ENCODE data around the gene OBSL1. TPM values are rescaled to one million over a fixed set of nuclear protein-coding genes. Genes with fewer than 3 reads are reported as not detected.

The OBSL1 gene
- total RNA-seq, 1 experiment from 2014 or later: 53.1 TPM

DNA sequence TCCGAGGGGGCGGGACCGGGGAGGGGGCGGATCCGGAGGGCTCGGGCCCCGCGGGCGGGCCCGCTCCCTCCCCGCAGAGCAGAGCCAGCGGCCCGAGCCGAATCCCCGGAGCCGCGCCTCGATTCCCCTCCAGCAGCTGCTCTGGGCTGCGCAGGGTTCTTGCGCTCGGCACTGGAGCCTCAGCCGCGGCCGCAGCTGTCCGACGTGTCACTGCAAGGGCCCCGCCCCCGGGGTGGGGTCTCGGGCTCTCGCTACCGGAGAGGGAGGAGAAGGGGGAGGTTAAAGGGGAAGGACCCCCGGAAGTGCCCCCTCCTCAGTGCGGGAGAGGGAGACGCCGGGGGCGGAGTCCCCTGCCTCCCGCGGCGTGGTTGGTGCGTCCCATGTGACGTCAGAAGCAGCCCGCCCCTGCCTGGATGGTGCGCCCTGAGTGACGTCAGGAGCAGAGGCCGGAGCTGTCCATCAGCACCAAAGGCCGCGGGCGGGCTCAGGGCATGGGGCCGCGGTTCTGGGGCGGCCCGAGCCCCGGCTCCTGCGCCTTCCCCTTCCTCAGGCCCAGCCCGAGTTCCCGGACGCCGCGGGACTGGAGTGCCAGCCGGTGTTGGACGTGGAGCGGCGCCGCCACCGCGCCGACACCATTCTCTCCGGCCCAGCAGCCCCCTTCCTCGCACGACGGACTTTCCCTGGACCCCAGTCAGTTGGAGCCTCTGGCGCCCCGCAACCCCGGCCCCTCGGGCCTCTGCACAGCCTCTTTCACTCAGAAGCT, 27.6 kb downstream of the OBSL1 start, which contains the start of the genes CHPF and TMEM198:
CHPF (minus strand) TSS at position 214 of the 763 bp plus-strand sequence. CDS start 271 bp downstream, outside the sequence.
TMEM198 (plus strand) TSS at position 433 of the 763 bp plus-strand sequence. CDS start 700 bp downstream, outside the sequence.
- no peaks in the 10 kb centered on the region for H3K9me3 ChIP-seq (replicated peaks)
- peaks cover 4% of the 10 kb centered on the region for H3K4me1 ChIP-seq (replicated peaks)
- peak; percentile 99 for DNase-seq (ENCODE audit: low read depth in 1 of 2, low spot score in 2 of 2)
- H3K27ac ChIP-seq: no peak within 1 kb of the TSS; the same call in 1 of the 2 replicates
- peak within 1 kb of the TSS; percentile 66 for H3K4me3 ChIP-seq
- no peaks in the 10 kb centered on the region for H3K27me3 ChIP-seq (replicated peaks)
- peaks cover 30% of the 10 kb centered on the region for H3K36me3 ChIP-seq

DNA sequence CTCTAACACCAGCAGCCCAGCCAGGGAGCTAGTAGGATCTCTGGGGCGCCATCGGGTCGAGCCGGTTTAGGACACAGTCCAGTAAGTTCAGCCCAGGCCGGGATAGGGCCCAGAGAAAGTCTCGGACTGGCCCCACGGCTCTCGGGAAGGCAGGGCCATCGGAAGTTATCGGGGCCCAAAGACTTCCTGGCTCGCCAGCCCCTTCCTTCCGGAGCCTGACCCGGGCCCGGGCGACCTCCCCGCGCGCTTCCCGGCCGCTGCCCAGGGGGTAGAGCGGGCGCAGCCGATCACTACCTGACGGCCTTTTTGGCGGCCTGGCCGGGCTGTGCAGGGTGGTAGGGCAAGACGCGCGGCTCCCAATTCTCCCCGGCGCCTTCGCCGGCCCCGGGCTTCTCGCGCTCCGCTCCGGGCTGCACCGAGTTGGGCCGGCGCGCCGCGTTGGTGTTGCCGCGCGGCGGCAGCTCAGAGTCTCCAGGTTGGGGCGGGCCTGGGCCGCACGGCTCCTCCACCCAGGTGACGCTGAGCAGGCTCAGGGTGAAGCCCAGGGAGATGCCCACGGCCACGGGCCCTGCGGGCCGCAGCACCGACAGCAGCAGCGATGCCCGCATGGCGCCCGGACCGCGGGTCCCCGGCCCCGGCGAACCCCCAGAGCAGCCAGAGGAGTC, 28.3 kb downstream of the OBSL1 start:
- DNase-seq (ENCODE audit: low read depth in 1 of 2, low spot score in 2 of 2): peak in 1 of 2 experiments; percentile 78
- Histone ChIP-seq H3K27ac (no peak overlapping the region; the same call in 1 of the 2 replicates), H3K4me3 (peak overlapping the region; percentile 66), H3K4me1 (replicated peaks) (peaks cover 4% of the 10 kb centered on the region), H3K27me3 (replicated peaks) (no peaks in the 10 kb centered on the region), H3K9me3 (replicated peaks) (no peaks in the 10 kb centered on the region), H3K36me3 (peaks cover 34% of the 10 kb centered on the region)

GRCh38 chr2:219541611-219542180, 29.6 kb downstream of the OBSL1 start:
- Histone ChIP-seq H3K27me3 (replicated peaks) (no peaks in the 10 kb centered on the region), H3K9me3 (replicated peaks) (no peaks in the 10 kb centered on the region), H3K4me1 (replicated peaks) (peaks cover 4% of the 10 kb centered on the region), H3K4me3 (no peak overlapping the region), H3K27ac (no peak overlapping the region), H3K36me3 (peaks cover 34% of the 10 kb centered on the region)
- peak in 1 of 2 experiments; percentile 40 for DNase-seq (ENCODE audit: low read depth in 1 of 2, low spot score in 2 of 2)

- Histone ChIP-seq H3K9me3 (replicated peaks) (no peaks in the 10 kb centered on the region), H3K4me1 (replicated peaks) (peaks cover 4% of the 10 kb centered on the region), H3K27me3 (replicated peaks) (no peaks in the 10 kb centered on the region), H3K4me3 (no peak overlapping the region), H3K27ac (no peak overlapping the region), H3K36me3 (peaks cover 34% of the 10 kb centered on the region)
- DNase-seq (ENCODE audit: low read depth in 1 of 2, low spot score in 2 of 2): no peak
These were observed 30.4 kb downstream of the OBSL1 start for GRCh38 chr2:219540784-219541504.

DNA sequence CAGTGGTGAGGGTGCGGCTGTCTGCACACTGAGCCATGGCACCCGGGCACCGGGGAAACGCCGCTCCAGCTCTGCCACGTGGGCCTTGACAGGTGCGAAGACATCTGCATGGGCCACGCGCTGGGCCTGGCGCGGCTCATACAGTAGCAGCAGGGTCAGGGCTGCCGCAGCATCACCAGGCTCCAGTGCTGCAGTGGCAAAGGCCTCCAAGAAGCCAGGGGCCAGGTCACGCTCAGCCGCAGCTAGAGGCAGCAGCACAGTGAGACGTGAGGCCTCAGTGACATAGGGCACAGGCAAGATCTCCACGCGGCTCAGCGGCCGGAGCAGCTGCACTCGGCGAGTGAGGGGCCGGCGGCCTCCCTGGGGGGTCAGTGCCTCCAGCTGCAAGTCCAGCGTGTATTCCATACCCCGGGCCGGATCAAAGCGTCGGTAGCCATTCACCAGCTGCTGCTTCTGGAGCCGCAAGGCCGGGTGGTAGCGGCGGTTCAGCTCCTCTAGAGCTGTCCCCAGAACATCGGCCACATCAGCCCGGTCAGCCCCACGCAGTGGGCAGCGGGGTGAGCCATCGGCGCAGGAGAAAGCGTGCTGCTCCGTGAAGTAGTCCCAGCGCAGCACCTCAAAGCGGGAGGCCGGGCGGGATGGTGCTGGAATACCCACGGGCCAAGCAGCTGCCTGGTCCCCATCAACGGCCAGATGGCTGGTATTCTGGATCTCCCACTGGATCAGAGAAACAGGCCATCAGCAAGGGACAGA, 31.2 kb downstream of the OBSL1 start:
- Histone ChIP-seq H3K4me3 (no peak overlapping the region), H3K9me3 (replicated peaks) (no peaks in the 10 kb centered on the region), H3K27me3 (replicated peaks) (no peaks in the 10 kb centered on the region), H3K4me1 (replicated peaks) (peaks cover 4% of the 10 kb centered on the region), H3K36me3 (peaks cover 34% of the 10 kb centered on the region), H3K27ac (no peak overlapping the region)
- no peak for DNase-seq (ENCODE audit: low read depth in 1 of 2, low spot score in 2 of 2)

DNA sequence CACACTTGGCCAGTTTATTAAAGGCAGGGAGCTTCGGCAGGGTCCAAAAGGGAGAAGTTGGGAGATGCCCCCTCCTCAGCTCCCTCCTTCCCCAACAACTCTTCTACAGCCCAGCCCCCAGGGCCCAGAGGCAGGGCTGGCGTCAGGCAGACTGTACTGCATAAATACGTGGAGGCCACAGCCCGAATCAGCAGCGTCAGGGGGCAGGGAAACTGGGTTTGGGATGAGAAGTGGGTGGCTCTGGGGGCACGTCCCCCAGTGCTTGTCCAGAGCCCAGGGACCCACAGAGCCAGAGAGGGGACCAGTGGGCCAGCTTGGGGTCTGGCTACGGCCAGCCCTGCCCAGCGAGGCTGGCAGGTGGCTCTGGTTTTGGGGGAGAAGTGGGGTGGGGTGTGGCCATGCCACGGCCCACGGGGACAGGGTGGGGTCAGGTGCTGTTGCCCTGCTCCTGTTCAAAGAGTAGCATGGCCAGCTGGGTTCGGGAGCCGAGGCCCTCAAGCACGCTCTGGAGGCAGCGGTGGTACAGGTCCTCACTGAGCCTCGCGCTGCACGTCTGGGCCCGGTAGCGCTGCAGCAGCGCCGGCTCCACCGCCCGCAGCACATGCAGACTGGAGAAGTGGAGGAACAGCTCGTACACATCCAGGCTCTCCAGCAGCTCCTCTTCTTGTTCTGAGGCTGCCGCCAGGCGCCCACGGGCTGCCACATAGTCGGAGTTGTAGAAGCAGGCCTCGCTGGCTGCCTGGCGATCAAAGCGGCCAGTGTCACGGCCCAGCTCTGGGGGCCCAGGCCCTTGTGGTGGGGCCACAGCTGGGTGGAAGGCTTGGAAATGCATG, 32.2 kb downstream of the OBSL1 start:
- no peak overlapping the region for H3K27ac ChIP-seq
- H3K9me3 ChIP-seq (replicated peaks): no peaks in the 10 kb centered on the region
- H3K27me3 ChIP-seq (replicated peaks): no peaks in the 10 kb centered on the region
- H3K36me3 ChIP-seq: peaks cover 34% of the 10 kb centered on the region
- peaks cover 3% of the 10 kb centered on the region for H3K4me1 ChIP-seq (replicated peaks)
- DNase-seq (ENCODE audit: low read depth in 1 of 2, low spot score in 2 of 2): no peak
- no peak overlapping the region for H3K4me3 ChIP-seq

GRCh38 chr2:219538504-219538951, 32.8 kb downstream of the OBSL1 start:
- H3K9me3 ChIP-seq (replicated peaks): no peaks in the 10 kb centered on the region
- peaks cover 34% of the 10 kb centered on the region for H3K36me3 ChIP-seq
- DNase-seq (ENCODE audit: low read depth in 1 of 2, low spot score in 2 of 2): no peak
- no peaks in the 10 kb centered on the region for H3K27me3 ChIP-seq (replicated peaks)
- H3K4me1 ChIP-seq (replicated peaks): no peaks in the 10 kb centered on the region
- no peak overlapping the region for H3K4me3 ChIP-seq
- no peak overlapping the region for H3K27ac ChIP-seq

DNA sequence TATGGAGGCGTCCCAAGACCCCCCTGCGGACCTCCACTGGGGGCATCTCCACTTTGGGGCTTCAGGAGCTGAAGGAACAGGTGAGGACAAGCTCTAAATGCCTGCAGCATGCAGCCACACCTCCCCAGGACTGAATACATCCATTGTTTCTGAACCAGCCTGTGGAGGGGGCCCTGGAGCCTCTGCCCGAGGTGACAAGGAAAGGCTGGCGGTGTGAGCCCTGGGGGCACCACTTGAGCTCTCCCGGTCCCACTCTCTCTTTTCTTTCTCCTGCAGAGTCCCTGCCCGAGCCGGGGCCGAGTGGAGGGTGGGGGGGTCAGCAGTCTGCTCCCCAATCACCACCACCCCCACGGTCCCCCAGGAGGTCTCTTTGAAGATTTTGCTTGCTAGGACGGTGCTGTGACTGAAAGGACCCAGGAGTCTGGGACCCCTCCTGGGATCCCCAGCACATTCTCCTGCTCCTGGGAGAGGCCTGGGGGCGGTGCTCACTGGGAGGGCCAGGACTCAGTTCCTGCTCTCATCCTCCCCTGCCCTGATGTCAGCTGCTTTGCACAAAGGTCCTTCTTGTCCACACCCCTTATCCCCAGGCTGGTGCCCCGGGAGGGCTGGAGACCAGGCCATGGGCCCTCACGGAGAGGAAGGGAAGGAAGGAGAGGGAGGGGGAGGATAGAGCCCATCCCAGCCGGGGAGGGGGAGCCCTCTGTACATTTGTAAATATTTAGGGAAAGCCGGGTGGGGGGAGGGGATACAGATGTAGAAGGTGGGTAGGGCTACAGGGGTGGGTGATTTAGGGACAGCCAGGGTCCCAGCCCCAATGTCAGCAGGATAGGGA, 33.5 kb downstream of the OBSL1 start:
- H3K4me1 ChIP-seq (replicated peaks): no peaks in the 10 kb centered on the region
- DNase-seq (ENCODE audit: low read depth in 1 of 2, low spot score in 2 of 2): no peak
- H3K36me3 ChIP-seq: peaks cover 34% of the 10 kb centered on the region
- no peaks in the 10 kb centered on the region for H3K9me3 ChIP-seq (replicated peaks)
- no peak overlapping the region for H3K4me3 ChIP-seq
- no peak overlapping the region for H3K27ac ChIP-seq
- no peaks in the 10 kb centered on the region for H3K27me3 ChIP-seq (replicated peaks)

DNA sequence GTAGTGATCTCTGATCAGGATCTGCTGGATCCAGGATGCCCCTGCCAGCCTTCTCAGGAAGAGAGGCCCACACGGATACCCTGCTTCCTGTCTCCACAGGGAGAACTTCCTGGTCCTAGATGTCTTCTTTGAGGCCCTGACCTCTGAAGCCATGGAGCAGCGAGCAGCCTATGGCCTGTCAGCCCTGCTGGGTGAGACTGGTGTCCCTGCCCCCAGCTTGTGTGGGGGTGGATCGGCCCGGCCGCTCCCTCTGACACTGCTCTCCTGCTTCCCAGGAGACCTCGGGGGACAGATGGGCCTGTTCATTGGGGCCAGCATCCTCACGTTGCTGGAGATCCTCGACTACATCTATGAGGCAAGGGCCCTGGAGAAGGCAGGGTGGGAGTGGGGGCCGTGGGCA, 34.4 kb downstream of the OBSL1 start:
- no peaks in the 10 kb centered on the region for H3K4me1 ChIP-seq (replicated peaks)
- H3K4me3 ChIP-seq: no peak overlapping the region
- H3K9me3 ChIP-seq (replicated peaks): no peaks in the 10 kb centered on the region
- H3K27me3 ChIP-seq (replicated peaks): peaks cover 5% of the 10 kb centered on the region; the same call in 1 of the 2 replicates
- DNase-seq (ENCODE audit: low read depth in 1 of 2, low spot score in 2 of 2): no peak
- peaks cover 34% of the 10 kb centered on the region for H3K36me3 ChIP-seq
- H3K27ac ChIP-seq: no peak overlapping the region

DNA sequence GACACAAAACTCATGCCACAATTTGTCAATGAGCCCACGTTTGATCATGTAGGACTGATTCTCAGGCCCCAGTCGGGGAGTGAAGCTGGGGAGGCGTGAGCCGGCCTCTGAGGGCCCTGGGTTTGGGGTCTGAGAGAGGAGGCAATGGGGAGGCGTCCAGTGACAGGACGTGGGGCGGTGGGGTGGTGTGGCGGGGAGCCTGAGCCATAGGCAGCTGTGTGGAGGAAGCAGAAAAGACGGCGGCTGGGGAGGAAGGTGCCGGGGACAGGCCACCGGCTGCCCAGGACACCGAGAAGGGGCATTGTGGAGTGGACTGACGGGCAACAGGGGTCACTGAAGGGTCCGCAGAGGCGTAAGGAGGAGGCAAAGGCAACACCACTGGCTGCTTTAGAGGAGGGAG, 34.9 kb downstream of the OBSL1 start:
- H3K4me3 ChIP-seq: no peak overlapping the region
- DNase-seq (ENCODE audit: low read depth in 1 of 2, low spot score in 2 of 2): no peak
- no peak overlapping the region for H3K27ac ChIP-seq
- H3K9me3 ChIP-seq (replicated peaks): no peaks in the 10 kb centered on the region
- H3K27me3 ChIP-seq (replicated peaks): peaks cover 9% of the 10 kb centered on the region
- no peaks in the 10 kb centered on the region for H3K4me1 ChIP-seq (replicated peaks)
- H3K36me3 ChIP-seq: peaks cover 30% of the 10 kb centered on the region

DNA sequence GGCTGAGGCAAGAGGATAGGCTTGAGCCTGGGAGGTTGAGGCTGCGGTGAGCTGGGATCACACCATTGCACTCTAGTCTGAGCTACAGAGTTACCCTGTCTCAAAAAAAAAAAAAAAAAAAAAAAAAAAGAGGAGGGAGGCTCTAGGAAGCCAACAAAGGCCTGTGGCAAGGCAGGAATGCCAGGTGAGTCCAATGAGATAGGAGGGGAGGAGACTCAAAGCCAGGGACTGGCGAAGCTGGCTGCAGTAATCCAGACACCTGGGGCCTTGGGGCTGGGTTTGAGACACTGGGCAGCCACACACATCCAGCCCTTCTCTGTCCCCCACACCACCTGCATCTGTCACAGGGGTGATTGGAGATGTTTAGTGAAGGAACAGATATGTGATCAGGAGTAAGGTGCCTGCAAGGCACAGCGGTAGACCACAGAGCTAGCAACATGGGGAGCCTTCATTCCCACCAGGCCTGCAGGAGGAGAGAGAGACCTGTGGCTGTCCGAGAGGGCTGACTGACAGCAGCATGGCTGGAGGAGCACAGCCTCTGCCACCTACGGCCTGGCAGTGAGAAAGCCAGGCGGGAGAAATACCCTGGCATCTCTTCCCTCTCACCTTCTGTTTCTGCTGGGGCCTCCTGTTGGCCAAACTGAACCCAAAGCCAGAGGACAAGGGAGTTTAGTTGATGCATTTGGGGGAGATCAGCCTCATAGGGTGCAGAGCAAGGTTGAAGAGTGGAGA, 37.2 kb downstream of the OBSL1 start:
- H3K4me3 ChIP-seq: no peak overlapping the region
- peaks cover 4% of the 10 kb centered on the region; the same call in 1 of the 2 replicates for H3K4me1 ChIP-seq (replicated peaks)
- H3K27ac ChIP-seq: no peak overlapping the region
- peaks cover 8% of the 10 kb centered on the region; the same call in 1 of the 2 replicates for H3K36me3 ChIP-seq
- H3K9me3 ChIP-seq (replicated peaks): no peaks in the 10 kb centered on the region
- no peak for DNase-seq (ENCODE audit: low read depth in 1 of 2, low spot score in 2 of 2)
- peaks cover 19% of the 10 kb centered on the region for H3K27me3 ChIP-seq (replicated peaks)
